Fibroblast of the aortic adventitia (primary cell): Measurements from ENCODE around the gene NENF. TPM values are rescaled to one million over a fixed set of nuclear protein-coding genes. Genes with fewer than 3 reads are reported as not detected.
A peak's percentile ranks its signal among the peaks of the same experiment; 100 is the strongest.
"Not testable (repeated sequence)": the region's sequence is repeated elsewhere in the genome, so short reads cannot be mapped to it uniquely, and the experiment has no call there.

ENCODE experiments used
- DNase-seq: peaks from one replicate; pipeline ENCODE4 v3.0.0-alpha.2; 2010; ENCODE audit warnings: low read depth
- H3K4me3 ChIP-seq: 2 replicates; pipeline ENCODE4 v1.5.1; 2011; ENCODE audit warnings: low read depth, mild to moderate bottlenecking, control low read depth, low read length, moderate library complexity
- total RNA-seq: library from RNA; depleted of rRNA; stranded (reverse); fragments of >200 nt; gene quantifications from 2 replicates; pipeline ENCODE4 v1.2.3, GENCODE V29; 2012; ENCODE audit warnings: low replicate concordance
- TF ChIP-seq, protein P1 (sequence below): IDR thresholded peaks from 2 replicates; pipeline ENCODE4 v1.5.1; 2011; ENCODE audit warnings: mild to moderate bottlenecking, low read length, control low read depth, inconsistent platforms; ENCODE audit not compliant: insufficient read depth

The NENF gene
- total RNA-seq, 1 donor, result 43.3 TPM

DNA sequence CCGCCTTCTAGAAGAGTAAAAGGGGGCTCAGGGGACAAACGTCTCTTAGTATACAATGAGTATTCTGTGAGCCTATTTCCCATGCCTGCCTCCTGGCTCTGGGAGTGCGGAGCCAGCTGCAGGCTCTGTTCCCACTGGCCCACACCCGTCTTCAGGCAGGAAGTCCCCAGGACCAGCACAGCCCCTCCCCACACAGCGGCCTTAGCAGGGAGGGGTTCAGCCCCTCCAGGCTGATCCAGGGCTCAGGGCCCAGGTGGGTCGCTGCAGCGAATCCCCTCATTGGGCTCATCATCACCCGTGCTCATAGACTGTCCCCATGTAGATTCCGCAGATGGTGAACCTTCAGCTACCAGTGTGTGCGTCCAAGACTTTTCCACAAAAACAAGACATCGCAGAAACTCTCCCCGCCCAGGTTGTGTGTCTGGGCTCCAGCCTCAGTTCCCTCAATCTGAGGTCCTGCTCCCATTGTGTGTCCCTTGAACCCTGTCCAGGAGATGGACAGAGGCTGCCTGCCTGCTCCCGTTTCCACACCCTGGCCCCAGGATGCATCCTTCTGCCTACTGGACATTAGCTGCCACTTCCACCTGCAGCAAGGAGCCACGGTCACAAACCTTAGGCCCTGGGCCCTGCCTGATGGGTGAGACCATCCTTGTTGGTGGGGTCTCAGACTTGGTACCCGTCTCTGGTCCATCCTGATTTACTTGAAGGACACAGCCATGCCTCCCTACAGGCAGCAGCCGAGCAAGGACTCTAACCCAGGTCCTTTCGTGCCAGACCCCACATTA, 39.4 kb downstream of the NENF start:
- no peak overlapping the region for H3K4me3 ChIP-seq
- no peak for DNase-seq
- TF ChIP-seq, protein P1, sequence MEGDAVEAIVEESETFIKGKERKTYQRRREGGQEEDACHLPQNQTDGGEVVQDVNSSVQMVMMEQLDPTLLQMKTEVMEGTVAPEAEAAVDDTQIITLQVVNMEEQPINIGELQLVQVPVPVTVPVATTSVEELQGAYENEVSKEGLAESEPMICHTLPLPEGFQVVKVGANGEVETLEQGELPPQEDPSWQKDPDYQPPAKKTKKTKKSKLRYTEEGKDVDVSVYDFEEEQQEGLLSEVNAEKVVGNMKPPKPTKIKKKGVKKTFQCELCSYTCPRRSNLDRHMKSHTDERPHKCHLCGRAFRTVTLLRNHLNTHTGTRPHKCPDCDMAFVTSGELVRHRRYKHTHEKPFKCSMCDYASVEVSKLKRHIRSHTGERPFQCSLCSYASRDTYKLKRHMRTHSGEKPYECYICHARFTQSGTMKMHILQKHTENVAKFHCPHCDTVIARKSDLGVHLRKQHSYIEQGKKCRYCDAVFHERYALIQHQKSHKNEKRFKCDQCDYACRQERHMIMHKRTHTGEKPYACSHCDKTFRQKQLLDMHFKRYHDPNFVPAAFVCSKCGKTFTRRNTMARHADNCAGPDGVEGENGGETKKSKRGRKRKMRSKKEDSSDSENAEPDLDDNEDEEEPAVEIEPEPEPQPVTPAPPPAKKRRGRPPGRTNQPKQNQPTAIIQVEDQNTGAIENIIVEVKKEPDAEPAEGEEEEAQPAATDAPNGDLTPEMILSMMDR, result no peak

DNA sequence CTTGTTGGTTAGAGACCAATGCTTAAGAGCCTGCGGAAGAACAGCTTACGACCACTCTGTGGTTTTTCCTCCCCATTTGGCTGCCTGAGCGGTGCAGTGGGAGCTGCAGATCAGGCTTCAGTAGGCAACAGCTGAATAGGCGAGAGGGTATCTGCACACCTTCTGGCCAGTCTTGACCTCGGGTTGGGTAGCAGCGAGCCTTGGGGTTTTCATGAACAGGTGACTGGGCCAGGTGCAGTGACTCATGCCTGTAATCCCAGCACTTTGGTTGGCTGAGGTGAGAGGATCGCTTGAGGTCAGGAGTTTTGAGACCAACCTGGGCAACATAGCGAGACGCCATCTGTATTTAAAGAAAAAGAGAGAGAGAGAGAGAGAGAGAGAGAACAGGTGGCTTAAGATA, 41.0 kb downstream of the NENF start:
- TF ChIP-seq, protein P1, result no peak
- DNase-seq, result no peak
- H3K4me3 ChIP-seq, result no peak overlapping the region

DNA sequence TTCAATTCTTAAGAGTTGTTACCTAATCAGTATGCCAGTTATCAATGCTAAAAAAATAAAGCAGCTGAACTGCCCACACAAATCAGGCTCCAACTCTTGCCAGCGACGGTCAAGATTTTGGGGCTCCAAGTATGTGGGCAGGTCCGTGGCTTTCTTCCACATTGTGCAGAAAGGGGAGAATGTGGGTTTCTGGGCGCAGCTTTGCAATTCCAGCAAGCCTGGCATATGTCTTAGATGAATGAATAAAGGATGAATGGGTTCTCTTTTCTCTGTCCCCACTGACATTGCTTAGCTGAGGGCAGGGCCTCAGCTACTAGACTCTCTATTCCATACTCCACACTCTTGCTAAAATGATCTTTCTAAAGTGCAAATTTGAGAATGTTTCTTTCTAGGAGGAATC, 42.4 kb downstream of the NENF start:
- DNase-seq, result no peak
- TF ChIP-seq, protein P1, result no peak

DNA sequence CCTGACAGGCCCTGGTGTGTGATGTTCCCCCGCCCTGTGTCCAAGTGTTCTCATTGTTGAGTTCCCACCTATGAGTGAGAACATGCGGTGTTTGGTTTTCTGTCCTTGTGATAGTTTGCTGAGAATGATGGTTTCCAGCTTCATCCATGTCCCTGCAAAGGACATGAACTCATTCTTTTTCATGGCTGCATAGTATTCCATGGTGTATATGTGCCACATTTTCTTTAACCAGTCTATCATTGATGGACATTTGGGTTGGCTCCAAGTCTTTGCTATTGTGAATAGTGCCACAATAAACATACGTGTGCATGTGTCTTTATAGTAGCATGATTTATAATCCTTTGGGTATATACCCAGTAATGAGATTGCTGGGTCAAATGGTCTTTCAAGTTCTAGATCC, 43.1 kb downstream of the NENF start:
- H3K4me3 ChIP-seq, DNase-seq: not testable (repeated sequence)

More for the DNA sequence above, 42.4 kb downstream of the NENF start:
- no peak overlapping the region for H3K4me3 ChIP-seq

DNA sequence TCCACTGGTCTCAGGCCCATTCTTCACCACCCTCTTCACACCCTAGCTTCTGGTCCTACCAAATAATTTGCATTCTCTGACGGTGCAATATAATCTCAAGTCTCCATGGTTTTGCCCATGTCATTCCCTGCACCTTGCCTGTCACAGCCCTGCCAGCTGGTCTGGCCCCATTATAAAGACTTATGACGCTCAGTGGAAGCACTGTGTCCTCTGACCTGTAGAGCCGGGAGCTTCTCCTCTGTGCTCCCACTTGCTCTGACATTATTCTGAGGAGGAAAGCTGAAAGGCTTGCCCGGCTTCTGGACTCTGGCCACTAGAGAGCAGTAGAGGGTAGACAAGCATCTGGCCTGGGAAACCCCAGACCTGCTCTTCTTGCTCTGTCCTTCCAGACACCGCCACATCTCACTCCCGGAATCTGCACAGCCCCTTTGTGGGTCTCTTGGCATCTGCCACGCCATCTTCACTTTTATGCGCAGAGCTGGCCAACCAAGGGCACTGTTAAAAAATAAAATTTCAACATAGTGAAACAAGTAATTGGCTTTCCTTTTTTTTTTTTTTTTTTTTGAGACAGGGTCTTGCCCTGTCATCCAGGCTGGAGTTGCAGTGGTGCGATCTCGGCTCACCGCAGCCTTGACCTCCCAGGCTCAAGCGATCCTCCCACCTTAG, 44.4 kb downstream of the NENF start:
- peak; percentile 89 for DNase-seq
- TF ChIP-seq, protein P1, result peak; percentile 97
- H3K4me3 ChIP-seq, result no peak overlapping the region

DNA sequence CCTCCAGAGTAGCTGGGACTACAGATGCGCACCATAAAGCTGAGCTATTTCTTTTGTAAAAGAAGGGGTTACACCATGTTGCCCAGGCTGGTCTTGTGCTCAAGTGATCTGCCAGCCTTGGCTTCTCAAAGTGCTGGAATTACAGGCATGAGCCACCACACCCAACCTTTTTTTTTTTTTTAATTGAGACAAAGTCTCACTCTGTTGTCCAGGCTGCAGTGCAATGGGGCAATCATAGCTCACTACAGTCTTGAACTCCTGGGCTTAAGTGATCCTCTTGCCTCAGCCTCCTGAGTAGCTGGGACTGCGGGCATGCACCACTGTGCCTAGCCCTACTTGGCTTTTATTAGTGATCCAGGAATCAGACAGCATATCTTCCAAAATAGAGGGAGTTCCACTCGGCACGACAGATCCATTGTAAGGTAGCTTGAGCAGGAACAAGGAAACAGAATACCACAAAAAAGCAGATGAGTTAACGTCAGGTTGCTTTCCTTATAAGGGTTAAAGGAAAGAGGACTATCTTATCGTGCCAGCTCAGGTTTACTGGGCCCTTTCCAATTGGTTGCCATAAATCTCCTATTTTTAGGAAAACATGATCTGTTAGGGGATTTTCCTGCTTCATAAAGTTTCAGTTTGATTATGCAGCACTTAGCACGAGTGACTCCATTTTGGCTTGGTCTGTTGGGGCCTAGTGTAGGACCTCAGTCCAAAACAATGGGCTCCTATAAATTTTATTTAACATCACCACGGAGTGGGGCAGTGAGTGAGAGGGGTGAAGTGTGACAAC, 45.2 kb downstream of the NENF start:
- DNase-seq, result peak; percentile 29
- TF ChIP-seq, protein P1, result no peak

More for the DNA sequence above, 45.2 kb downstream of the NENF start:
- no peak overlapping the region for H3K4me3 ChIP-seq
